Right forelimb (tissue), 1 donor: ENCODE results near the gene VWA3B.

Experiments used
- DNase-seq: peaks from one replicate; pipeline ENCODE4 v3.0.0-alpha.2; 2018

Gene VWA3B

GRCh38 chr2:98175811-98176210 is 88.8 kb downstream of the VWA3B start:
- no peak for DNase-seq

- no peak for DNase-seq
These were observed 90.3 kb downstream of the VWA3B start for GRCh38 chr2:98177286-98177685.

- DNase-seq = no peak
These were observed 91.0 kb downstream of the VWA3B start for GRCh38 chr2:98177986-98178385.

GRCh38 chr2:98180456-98180855 is 93.5 kb downstream of the VWA3B start:
- DNase-seq = no peak

GRCh38 chr2:98181346-98181745 is 94.4 kb downstream of the VWA3B start:
- DNase-seq = no peak

- DNase-seq = no peak
These were observed 98.8 kb downstream of the VWA3B start for GRCh38 chr2:98185801-98186200.

GRCh38 chr2:98187194-98187593 is 100.2 kb downstream of the VWA3B start:
- DNase-seq = no peak

GRCh38 chr2:98188351-98189046 is 101.5 kb downstream of the VWA3B start:
- no peak for DNase-seq

GRCh38 chr2:98191883-98192282 is 104.9 kb downstream of the VWA3B start:
- DNase-seq = no peak

GRCh38 chr2:98201576-98201975 is 114.6 kb downstream of the VWA3B start:
- no peak for DNase-seq

- DNase-seq = no peak
These were observed 118.9 kb downstream of the VWA3B start for GRCh38 chr2:98205889-98206288.

- no peak for DNase-seq
These were observed 125.4 kb downstream of the VWA3B start for GRCh38 chr2:98212092-98213000.

GRCh38 chr2:98216616-98217015 is 129.6 kb downstream of the VWA3B start:
- no peak for DNase-seq

GRCh38 chr2:98219152-98219551 is 132.2 kb downstream of the VWA3B start:
- no peak for DNase-seq

- no peak for DNase-seq
These were observed 147.0 kb downstream of the VWA3B start for GRCh38 chr2:98233941-98234340.

- DNase-seq = no peak
These were observed 147.8 kb downstream of the VWA3B start for GRCh38 chr2:98234776-98235175.

- DNase-seq = no peak
These were observed 150.0 kb downstream of the VWA3B start for GRCh38 chr2:98236935-98237334.

- no peak for DNase-seq
These were observed 153.9 kb downstream of the VWA3B start for GRCh38 chr2:98240786-98241398.

GRCh38 chr2:98241592-98241991 is 154.6 kb downstream of the VWA3B start:
- DNase-seq = no peak

- DNase-seq = no peak
These were observed 155.0 kb downstream of the VWA3B start for GRCh38 chr2:98242003-98242402.

GRCh38 chr2:98245491-98245890 is 158.5 kb downstream of the VWA3B start:
- DNase-seq = no peak

GRCh38 chr2:98247383-98247782 is 160.4 kb downstream of the VWA3B start:
- DNase-seq = no peak

GRCh38 chr2:98252038-98252773 is 165.2 kb downstream of the VWA3B start:
- DNase-seq = no peak
